DMS114 treated with DMSO at 0.1 percent for 48 hours (cell line): Measurements from ENCODE around the gene IL1RL1.
A peak's percentile ranks its signal among the peaks of the same experiment; 100 is the strongest.

ENCODE experiments used
- DNase-seq: peaks from one replicate; lab custom pipeline; 2025; ENCODE audit not compliant: unreplicated experiment; lab: John Stamatoyannopoulos, UW

Gene IL1RL1

DNA sequence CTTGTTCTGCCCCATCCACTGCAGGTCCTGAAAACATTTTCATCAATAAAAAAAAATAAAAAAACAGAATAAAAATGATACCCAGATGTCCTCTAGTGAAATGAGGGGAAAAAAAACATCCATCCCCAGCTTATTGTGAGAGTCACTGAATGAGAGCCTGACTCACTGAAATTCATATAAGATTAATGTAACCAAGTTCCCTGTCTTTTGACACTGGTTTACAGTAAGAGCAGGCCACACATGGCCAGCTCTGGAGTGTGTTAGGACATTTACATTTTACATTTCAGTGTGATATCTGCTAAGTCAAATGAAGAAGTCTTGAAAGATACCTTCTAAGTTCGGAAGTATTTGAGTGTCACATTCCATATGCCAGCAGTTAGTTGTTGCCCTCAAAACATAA, 23.1 kb downstream of the IL1RL1 start:
- DNase-seq: no peak

DNA sequence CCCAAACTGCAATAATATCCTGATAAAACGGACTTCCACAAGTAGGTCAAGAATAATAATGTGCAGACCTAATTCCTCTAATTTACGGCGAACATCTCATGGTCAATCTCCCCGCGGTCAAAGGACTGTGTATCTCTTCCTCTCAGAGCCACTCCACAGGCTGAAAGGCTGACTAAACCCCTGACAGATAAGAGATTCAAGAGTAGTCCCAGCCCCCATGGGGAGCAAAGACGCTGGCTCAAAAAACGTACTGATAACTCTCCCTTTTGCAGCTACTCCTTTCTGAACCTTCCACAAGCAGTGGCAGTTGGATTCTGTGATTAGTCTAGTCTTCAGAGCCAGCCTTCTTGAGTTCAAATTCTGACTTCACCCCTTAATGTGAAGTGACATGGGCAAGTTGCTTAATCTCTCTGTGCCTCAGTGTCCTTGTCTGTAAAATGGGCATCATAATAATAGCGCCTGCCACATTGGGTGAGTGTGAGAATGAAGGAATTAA, 24.6 kb downstream of the IL1RL1 start:
- no peak for DNase-seq

DNA sequence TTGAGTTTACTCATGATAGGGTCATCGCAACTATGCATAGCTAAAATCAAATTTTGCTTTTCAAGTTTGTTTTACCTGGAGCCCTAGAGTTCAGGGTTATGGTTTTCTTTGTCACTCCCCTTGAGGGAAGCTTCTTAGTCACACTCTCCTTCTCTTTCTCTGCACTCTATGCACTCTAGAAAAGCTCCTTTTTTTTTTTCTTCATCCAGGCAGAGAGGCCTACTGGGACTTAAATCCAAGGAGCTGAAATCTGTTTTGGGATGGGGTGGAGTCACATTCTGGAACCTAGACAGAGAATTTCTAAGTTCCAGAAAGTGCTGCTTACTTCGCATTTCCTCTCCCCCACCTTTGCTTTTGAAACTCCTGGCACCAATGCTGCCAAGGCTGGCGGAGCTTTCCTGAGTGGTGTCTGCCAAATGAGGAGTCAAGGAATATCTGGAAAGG, 25.2 kb downstream of the IL1RL1 start:
- DNase-seq: no peak

DNA sequence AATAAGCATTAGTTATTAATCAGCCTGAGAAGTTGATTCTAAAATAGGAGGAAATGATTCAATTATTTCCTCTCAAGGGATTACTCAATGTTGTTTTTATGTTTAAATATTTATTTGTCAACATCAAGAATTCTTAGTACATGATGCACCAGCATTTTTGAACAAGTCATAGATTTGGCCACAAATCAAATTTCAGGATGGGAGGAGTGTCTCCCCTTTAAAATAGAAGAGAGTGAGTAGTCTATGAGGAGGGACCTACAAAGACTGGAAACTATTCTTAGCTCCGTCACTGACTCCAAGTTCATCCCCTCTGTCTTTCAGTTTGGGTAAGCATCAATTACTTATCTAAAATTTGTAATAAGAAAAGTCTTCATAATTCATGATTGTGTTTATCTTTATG, 25.6 kb downstream of the IL1RL1 start:
- DNase-seq: no peak

DNA sequence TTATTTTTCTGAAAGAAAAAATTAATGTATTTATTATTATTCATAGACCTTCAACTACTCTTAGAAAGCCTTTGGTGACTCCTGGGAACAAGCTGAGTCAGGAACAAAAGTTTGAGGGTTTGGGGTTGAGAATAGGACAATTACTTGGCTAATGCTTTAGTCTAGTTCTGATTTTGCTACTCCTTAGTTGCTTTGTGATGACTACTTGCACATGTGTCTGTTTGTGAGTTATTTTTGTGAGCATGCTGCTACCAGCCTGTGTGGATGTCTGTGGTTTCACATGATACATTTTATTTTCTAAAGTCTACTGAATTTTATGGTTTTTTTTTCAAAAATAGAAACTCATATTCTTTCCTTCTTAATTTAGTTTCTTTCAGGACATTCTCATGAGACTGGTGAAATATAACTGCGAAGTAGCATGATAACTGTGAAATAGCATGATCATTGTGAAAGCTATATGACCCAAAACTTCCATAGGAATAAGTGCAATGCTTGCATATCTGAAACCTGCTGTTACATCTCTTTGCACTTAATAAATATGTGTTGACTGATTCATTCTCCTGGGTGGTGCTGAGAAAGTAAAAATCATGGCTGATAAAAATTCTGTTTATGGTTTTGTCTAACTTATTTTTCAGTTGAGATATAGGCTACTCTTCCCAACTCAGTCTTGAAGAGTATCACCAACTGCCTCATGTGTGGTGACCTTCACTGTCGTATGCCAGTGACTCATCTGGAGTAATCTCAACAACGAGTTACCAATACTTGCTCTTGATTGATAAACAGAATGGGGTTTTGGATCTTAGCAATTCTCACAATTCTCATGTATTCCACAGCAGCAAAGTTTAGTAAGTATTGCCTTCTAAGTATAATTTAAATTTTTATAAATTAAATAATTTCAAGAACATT, 26.4 kb downstream of the IL1RL1 start:
- no peak for DNase-seq

DNA sequence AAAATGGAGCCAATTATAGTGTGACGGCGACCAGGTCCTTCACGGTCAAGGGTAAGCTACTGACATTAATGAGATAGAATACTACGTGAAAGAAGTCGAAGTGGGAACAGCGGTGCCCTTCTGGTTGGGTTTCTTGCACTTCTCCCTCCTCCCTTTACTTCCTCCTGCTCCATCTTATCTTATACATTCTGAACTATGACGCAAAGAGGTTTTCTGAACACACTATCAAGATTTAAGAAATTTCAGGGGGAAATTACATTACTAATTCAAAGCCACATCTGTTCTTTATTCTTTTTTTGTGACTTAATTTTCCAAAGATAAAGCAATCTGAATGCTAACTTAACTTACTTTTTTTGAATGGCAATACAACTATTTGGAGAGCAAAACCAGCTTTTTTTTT, 29.4 kb downstream of the IL1RL1 start:
- DNase-seq: no peak

DNA sequence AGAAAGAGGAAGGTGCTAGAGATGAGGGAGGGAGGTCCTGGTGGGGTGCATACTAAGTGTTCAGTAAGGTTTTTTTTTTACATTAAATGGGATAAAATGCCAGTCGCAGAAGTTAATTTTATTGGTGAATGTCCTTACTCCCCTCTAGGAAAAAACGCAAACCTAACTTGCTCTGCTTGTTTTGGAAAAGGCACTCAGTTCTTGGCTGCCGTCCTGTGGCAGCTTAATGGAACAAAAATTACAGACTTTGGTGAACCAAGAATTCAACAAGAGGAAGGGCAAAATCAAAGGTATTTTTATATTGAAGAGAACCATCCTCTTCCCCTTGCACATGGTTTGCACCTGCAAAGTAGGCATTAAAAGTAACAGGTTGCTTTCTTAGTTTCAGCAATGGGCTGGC, 31.5 kb downstream of the IL1RL1 start:
- DNase-seq: no peak

DNA sequence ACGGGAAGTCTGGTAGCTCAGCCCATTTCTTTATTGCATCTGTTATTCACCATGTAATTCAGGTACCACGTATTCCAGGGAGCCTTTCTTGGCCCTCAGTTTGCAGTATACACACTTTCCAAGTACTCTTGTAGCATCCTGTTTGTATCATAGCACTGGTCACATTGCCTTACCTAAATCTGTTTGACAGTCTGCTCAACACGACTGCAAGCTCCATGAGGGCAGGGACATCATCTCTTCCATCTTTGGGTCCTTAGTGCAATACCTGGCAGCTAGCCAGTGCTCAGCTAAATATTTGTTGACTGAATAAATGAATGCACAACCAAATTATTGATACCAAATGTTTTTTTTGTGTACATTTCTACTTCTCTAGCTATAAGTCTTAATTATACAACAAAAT, 33.0 kb downstream of the IL1RL1 start:
- no peak for DNase-seq

DNA sequence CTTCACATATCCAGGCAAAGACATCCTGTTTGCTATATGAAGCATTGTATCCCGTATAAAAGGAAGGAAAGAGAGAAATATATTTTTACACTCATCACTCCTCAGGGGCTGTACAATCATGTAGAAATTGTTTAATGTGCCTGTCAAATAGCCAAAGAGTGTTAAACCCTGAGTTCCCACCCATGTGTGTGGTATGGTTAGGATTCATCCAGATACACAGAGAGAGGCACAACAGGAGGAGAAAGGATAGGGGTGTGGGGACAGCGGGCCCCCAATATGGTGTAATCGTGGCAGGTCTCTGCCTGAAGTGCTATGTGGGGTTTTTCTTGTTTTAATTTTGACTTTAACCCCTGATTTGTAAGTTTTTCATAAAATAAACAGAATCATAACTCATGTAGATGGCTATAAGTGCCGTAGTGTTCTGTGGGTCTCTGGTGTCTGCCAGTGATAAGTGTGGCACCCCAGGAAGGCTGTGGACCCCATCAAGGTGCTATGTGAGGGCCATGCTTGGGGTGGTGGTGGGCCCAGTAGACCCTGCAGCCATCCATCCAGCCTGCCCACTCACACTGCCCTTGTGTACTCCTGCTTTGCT, 34.1 kb downstream of the IL1RL1 start:
- no peak for DNase-seq

DNA sequence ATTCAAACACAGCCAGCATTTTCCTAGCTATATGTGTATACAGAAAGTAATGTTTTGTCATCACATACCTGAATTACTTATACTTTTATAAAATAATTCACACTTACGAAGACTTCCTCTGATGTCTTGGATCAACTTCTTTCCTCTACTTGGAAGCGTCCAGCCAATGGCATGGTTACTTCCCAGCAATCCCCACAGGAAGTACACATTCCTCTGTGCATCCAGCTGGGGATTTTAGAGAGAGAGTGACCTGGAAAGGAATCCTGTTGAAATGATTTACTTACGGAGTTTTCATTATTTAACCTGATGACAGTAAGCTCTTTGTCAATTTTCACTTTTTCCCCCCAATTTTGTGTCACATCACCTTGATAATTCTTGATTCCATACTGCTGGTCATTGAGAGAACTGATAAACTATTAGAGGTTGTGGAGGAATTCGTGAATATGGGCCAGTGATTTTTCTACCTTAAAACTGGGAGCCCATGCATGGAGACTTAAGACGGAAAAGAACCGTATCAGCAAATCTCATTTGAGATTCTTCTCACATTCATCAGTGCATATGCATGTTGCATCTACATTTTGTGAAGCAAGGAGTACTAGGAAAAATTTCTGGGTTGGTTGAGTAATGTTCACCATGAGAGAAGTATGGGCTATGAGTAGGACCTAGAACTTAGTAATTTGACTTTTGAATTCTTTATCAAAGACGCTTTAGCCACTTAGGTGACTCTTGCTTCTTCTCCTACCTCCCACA, 35.2 kb downstream of the IL1RL1 start:
- no peak for DNase-seq

DNA sequence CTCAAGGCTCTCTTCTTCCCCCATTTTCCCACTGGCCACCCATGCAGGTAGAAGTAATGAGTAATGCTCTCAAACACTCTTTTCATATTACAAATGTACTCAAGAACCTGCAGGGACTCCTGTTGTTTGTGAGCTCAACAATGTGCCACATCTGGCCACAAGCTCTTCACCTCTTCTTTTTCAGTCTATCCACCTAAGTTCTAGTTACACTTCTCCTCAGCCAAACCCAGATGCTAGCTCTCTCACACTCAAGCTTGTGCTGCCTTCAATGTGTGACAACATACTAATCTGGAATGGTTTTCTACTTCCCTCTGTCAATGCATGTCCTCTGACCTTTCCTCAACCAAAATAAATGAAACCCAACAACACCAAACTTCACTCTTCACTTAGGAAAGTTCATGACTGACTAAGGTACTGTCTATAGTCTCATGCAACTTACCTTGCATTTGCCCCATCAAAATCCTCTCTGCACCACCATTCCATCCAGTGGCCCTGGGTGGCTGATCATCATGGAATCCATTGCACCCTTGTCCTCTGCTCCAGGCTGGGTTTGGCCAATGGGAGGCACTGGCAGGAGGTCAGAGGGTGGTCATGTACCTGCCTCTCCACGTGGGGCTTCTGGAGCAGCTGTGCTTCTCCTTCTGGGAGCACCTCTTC, 38.9 kb downstream of the IL1RL1 start:
- DNase-seq: no peak

DNA sequence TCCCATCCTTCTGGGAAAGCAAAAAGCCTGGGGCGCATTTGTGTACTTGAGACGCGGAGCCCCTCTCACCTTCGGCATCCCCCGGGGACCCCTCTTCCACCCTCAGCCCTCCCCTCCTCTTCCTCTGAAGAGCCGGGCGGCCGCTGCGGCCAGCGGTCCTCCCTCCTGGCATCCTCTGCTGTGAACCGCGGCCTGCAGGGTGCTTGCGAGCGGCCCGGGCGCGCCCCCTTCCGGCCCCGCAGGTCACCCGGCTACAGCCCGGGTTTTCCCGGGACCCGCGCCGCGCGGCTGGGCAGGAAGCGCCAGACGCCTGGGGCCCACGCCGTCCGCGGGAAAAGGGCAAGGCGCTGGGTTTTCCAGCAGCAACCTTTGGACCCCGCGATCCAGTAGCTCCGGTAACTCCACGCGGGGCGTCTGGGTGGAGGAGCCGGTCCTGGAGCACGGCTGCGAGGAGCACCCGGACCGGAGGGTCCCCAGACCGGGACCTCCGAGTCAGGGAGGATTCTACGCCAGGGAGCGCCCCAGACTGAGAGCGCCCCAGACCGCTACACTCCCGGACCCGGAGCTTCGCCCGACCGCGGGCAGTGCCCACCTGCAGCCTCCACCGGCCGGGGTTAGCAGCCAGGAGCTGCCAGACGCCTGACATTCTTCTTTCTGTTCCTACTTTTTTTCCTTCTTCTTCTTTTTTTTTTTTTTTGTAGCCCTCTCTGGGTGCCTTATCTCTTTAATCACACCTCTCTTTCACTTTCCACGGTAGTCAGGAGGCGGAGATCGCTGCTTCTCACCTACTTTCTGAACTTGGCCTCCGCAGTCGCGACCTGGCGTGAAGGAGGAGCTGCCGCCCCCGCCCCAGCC, 44.4 kb downstream of the IL1RL1 start, which contains the start of gene IL18R1:
Gene IL18R1 (plus strand): TSS at position 271 of the 855 bp plus-strand sequence. CDS start 6,865 bp downstream, outside the sequence.
- DNase-seq: peak; percentile 52

DNA sequence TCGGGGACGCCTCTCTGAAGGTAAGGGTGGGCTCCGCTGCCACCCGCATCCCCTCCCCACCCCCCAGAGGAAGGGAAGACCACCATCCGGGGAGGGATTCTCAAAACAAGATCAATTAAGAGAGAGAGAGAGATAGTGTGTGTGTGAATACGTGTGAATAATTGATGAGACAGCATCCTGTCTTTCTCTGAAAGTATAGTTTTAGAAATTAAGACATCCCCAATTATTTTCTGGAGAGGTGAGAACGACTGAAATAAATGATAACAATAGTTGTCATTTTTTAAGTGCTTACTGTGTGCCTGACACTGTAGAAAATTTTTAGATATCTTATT, 45.0 kb downstream of the IL1RL1 start:
- no peak for DNase-seq

DNA sequence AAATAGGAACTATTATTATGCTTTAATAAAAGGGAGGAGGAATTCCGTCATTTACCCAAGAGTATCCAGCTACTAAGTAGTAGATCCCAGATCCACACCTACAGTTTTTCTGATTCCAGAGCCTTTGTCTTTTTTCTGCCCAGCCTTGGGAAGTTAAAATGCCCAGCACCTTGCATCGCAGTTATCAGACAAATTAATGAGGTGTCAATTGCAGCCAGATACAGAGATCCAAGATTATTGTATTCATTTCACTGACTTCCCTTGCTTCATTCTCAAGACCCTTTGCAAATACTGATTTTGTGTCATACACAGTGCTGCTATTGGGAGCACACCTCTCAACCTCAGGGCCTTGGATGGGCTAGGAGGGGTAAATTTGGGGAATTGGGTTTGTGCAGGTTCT, 45.4 kb downstream of the IL1RL1 start:
- DNase-seq: no peak

DNA sequence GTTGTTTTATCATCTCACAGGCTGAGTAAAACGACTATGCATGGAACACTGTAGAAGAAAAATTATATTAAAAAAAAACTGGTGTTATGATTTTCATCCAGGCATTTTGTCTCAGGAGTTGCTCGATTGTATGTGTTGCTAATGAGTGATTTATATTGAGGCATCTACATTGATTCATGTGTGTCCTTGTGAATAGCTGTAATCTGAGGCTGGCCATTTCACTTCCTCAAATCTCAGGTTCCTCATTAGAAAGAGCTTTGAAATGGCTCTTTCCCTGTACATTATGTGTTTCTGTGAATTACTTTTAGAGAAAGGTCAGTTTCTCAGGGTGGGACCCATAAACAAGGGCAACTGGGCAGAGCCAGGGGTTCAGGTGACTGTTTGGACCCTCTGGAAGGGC, 46.6 kb downstream of the IL1RL1 start:
- DNase-seq: no peak

DNA sequence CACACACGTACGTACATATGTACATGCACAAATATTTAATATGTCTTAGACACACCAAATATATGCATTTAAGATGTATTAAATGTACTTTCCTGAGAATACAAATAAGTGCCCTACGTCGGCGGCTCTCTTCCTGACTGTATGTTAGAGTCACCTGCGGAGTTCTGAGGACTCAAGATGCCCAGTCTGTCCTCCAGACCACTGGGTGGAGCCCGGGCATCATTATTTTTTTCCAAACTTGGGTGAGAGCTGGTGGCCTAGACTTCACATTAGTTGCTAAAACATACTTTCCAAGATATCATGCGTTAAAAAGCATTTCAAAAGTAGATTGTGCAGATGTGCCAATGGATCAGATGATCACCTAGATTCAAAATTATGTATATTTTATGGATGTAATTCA, 47.1 kb downstream of the IL1RL1 start:
- no peak for DNase-seq

DNA sequence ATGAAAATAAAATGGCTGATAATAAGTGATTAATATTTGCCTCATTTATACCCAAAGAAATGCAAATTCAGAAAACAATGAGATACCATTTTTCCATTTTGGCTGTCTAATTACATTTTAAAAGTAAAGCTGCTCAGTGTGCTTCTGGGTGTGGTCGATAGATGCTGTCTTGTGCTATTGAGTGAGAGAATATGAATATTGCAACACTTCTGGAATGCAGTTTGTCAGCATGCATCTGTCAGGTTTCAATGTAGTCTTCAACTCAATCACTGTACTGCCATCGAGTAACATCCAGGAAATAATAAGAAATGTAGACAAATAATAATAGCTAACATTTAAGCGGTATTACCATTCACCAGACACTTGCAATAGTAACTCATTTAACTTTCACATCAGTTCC, 48.2 kb downstream of the IL1RL1 start:
- DNase-seq: no peak

DNA sequence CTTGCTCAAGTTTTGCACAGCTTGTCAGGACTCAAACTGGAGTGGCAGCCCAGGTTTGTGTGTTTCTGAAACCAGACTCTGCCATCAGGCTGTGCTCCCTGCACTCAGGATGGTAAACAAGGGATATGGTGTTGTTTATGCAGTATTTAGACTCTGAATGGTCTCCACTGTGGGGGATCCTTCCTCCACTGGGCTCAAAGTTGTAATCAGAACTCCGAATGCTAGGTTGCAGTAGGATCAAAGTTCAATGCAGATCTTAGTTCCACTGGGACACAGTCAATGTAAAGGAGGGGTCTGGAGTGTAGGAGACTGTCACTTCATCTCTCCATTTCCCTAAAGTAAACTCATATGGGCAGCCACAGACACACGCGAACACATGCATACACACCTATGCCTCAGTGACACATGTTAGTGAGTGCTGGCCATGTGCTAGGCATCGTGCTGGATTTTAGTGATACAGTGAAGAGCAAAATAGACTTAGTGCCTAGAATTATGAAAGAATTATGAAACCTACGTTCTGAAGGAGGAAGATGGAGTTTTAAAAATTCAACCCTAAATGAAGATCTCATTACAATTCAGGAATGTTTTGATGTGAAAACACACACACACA, 50.4 kb downstream of the IL1RL1 start:
- DNase-seq: no peak

DNA sequence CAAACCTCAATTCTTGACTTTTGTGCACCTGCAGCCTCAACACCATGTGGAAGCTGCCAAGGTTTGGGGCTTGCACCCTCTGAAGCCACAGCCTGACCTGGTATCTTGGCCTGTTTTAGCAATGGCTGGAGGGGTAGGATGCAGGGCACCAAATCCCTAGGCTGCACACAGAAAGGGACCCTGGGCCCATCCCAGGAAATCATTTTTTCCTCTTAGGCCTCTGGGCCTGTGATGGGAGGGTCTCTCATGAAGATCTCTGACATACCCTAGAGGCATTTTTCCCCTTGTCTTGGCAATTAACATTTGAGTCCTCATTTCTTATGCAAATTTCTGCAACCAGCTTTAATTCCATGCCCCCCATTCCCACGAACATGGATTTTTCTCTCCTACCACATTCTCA, 54.4 kb downstream of the IL1RL1 start:
- DNase-seq: no peak
